Measurements from ENCODE around the gene PNKD.
A peak's percentile ranks its signal among the peaks of the same experiment; 100 is the strongest.

PNKD gene

DNA sequence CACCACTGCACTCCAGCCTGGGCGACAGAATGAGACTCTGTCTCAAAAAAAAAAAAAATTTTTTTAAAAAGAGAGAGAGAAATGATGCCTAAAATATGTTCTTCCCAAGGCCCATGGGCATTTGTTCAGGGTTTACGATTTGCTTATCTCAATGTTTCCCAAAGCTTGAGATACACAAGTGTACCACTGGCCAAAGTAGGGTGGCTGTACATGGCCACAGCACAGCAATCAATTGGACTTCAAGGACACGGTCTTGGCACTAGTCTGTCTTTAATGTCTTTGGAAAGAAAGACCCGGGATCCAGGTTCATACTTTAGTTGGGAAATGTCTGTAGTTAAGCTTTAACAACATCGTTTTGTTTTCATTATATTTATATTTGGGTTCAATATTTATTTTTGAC, 76.9 kb downstream of the PNKD start:
- H3K4me3 Mint-ChIP-seq: no peak overlapping the region
- no peaks in the 10 kb centered on the region for H3K27me3 Mint-ChIP-seq
- H3K4me1 Mint-ChIP-seq (ENCODE audit: low read depth): no peaks in the 10 kb centered on the region
- H3K36me3 Mint-ChIP-seq (ENCODE audit: low read depth): peaks cover 46% of the 10 kb centered on the region
- H3K9me3 Mint-ChIP-seq: peaks cover 23% of the 10 kb centered on the region
- no peak overlapping the region for H3K27ac Mint-ChIP-seq
- intact Hi-C loops (cut with micrococcal nuclease): no loop called here

DNA sequence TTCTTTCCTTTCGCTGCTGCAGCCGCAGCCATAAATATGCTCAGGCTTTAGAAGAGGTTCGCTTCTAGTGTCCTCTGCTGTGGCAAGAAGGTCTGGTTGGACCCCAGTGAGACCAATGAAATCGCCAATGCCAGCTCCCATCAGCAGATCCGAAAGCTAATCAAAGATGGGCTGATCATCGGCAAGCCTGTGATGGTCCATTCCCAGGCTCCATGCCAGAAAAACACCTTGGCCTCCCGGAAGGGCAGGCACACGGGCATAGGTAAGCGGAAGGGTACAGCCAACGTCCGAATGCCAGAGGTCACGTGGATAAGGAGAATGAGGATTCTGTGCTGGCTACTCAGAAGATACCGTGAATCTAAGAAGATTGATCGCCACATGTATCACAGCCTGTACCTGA, 83.7 kb downstream of the PNKD start:
- Mint-ChIP-seq H3K36me3 (ENCODE audit: low read depth) (peaks cover 8% of the 10 kb centered on the region), H3K4me1 (ENCODE audit: low read depth) (peaks cover 30% of the 10 kb centered on the region), H3K27me3 (no peaks in the 10 kb centered on the region), H3K9me3 (peaks cover 27% of the 10 kb centered on the region), H3K4me3 (no peak overlapping the region), H3K27ac (no peak overlapping the region)
- intact Hi-C loops (cut with micrococcal nuclease): no loop called here

DNA sequence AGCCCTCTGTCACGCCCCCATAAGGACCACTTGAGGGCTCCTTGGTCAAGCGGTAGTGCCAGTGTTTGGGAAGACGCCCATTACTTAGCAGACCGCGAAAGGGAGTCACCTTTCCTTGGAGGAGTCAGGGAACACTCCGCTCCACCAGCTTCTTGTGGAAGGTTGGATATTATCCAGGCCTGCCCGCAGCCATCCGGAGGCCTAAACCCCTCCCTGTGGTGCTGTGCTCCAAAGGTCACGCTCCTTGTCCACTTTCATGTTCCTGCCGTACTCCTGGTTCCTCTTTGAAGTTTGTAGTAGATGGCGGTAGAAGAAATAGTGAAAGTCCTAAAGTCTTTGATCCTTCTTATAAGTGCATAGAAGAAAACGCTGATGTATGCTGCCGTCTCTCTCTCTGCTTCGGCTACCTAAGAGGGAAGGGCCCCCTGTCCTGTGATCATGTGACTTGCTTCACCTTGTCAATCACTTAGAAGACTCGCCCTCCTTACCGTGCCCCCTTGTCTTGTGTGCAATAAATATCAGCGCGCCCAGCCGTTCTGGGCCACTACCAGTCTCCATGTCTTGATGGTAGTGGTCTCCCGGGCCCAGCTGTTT, 84.6 kb downstream of the PNKD start:
- peaks cover 19% of the 10 kb centered on the region for H3K9me3 Mint-ChIP-seq
- H3K27me3 Mint-ChIP-seq: no peaks in the 10 kb centered on the region
- H3K4me3 Mint-ChIP-seq: no peak overlapping the region
- no peak overlapping the region for H3K27ac Mint-ChIP-seq
- intact Hi-C loops (cut with micrococcal nuclease): loop anchor here (5.0 kb wide), 1 partner anchor 33 kb away; no protein-coding TSS in a partner anchor
- H3K36me3 Mint-ChIP-seq (ENCODE audit: low read depth): peaks cover 8% of the 10 kb centered on the region
- H3K4me1 Mint-ChIP-seq (ENCODE audit: low read depth): peaks cover 31% of the 10 kb centered on the region

DNA sequence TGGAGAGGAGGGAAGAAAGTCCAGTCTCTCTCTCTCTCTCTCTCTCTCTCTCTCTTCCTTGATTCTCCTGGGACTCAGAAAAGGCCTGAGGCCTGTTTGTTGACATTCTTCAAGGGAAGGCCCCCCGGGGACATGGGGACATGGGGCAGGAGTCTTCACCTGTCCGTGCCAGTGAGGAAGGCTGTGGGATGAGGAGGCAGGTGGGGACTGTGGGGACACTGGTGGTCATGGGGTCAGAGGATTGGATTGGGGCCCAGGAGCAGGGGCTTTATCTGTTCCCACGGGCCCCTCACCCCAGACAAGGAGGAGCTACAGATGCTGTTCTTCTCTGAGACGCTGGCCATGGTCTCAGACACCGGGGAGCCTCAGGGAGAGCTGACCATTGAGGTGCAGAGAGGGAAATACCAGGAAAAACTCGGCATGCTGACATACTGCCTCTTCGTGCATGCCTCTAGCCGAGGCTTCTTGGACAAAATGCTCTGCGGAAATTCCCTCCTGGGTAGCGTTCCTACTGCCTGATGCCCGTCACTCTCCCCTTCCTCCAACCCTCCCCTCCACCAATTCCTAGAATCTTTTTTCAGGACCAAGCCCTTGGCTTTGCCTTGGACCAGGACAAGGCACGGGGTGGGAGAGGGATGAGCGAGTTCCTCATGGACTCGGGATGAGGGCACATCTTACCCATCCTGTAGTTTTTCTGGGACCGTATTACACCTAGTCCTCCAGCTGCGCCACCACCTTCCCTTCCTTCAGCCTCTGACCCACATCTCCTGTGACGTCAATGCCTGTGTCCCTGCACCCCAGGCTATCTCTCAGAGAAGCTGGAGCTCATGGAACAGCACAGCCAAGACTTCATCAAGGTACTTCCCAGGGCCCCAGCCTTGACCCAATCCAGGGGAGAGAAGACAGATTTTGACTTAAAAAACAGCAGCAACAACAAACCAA, 87.2 kb downstream of the PNKD start:
- Mint-ChIP-seq H3K9me3 (peaks cover under 1% of the 10 kb centered on the region), H3K4me1 (ENCODE audit: low read depth) (peaks cover 56% of the 10 kb centered on the region), H3K27ac (peak overlapping the region; percentile 78), H3K36me3 (ENCODE audit: low read depth) (no peaks in the 10 kb centered on the region), H3K27me3 (no peaks in the 10 kb centered on the region), H3K4me3 (no peak overlapping the region)
- intact Hi-C loops (cut with micrococcal nuclease): loop anchor here (5.0 kb wide), 1 partner anchor 35 kb away; no protein-coding TSS in a partner anchor

DNA sequence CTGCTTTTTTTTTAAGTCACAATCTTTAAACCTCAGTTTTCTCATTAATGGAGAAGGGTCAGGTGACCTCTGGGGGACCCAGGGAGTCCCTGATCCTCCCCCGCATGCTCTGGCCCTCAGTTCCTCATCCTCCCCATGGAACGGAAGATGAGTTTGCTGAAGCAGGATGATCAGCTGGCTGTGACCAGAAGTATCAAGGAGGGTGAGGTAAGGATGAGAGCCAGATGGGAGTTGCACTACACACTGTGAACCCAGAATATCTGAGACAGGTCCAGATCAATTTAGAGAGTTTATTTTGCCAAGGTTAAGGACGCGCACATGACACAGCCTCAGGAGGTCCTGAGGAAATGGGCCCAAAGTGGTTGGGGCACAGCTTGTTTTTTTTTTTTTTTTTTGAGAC, 90.1 kb downstream of the PNKD start:
- Mint-ChIP-seq H3K9me3 (no peaks in the 10 kb centered on the region), H3K27ac (peak overlapping the region; percentile 78), H3K36me3 (ENCODE audit: low read depth) (no peaks in the 10 kb centered on the region), H3K4me1 (ENCODE audit: low read depth) (peaks cover 74% of the 10 kb centered on the region), H3K4me3 (peak overlapping the region; percentile 49), H3K27me3 (no peaks in the 10 kb centered on the region)
- intact Hi-C loops (cut with micrococcal nuclease): loop anchor here (2.0 kb wide), 1 partner anchor 34 kb away; no protein-coding TSS in a partner anchor

DNA sequence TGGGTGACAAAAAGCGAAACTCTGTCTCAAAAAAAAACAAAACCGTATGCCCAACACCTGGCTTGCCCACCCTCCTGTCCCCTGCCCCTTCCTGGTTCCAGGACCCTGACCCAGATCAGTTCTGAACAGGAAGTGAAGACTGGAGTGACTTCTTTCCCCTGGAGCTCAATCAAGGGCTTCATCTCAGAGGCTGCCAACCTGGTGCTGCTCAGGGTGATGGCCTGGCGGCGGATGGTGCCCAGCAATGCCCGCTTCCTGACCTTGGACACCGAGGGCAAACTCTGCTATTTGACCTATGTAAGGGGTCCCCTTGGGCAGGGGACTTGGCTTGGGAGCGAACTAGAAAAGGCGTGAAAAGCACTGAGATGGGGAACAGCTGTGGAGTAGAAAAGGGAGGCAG, 92.3 kb downstream of the PNKD start:
- Mint-ChIP-seq H3K9me3 (no peaks in the 10 kb centered on the region), H3K36me3 (ENCODE audit: low read depth) (no peaks in the 10 kb centered on the region), H3K27ac (peak overlapping the region; percentile 78), H3K4me3 (peak overlapping the region; percentile 5), H3K27me3 (no peaks in the 10 kb centered on the region), H3K4me1 (ENCODE audit: low read depth) (peaks cover 75% of the 10 kb centered on the region)
- intact Hi-C loops (cut with micrococcal nuclease): no loop called here

DNA sequence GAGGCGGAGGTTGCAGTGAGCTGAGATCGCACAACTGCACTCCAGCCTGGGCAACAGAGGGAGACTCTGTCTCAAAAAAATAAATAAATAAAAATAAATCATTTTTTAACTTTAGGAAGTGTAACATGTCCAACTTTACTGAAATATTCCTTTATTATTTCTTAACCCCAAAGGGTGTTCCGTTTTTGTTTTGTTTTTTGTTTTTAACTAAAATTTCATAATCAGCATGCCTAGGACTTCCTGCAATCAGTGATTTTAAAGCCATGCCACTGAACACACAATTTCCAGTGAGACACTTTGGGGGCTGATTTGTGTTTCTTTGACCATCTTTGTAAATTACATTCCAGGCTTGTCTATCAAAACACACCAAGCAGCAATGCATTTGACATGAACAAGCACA, 93.4 kb downstream of the PNKD start:
- Mint-ChIP-seq H3K9me3 (no peaks in the 10 kb centered on the region), H3K27ac (peak overlapping the region; percentile 78), H3K4me1 (ENCODE audit: low read depth) (peaks cover 74% of the 10 kb centered on the region), H3K36me3 (ENCODE audit: low read depth) (no peaks in the 10 kb centered on the region), H3K27me3 (no peaks in the 10 kb centered on the region), H3K4me3 (no peak overlapping the region)
- intact Hi-C loops (cut with micrococcal nuclease): no loop called here

DNA sequence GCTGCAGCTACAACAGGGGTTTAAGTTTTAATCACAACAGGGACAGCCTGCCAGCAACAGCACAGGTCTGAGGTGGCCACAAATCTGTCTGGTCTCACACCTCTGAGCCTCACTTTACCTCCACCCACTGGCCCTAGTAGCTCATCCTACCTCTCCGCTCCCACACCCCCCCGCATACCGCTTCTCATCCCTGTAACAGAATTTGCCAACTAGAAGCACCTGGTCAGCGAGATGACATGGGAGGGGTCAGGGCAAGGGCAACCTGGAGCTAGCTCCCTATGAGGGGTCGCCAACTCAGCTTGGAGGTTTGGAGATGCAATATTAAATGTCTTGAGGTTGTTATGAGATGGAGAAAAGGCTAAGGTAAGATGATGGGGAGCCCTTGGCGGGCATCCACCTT, 93.9 kb downstream of the PNKD start:
- Mint-ChIP-seq H3K9me3 (no peaks in the 10 kb centered on the region), H3K27me3 (no peaks in the 10 kb centered on the region), H3K27ac (peak overlapping the region; percentile 78), H3K4me3 (no peak overlapping the region), H3K36me3 (ENCODE audit: low read depth) (no peaks in the 10 kb centered on the region), H3K4me1 (ENCODE audit: low read depth) (peaks cover 76% of the 10 kb centered on the region)
- intact Hi-C loops (cut with micrococcal nuclease): no loop called here

DNA sequence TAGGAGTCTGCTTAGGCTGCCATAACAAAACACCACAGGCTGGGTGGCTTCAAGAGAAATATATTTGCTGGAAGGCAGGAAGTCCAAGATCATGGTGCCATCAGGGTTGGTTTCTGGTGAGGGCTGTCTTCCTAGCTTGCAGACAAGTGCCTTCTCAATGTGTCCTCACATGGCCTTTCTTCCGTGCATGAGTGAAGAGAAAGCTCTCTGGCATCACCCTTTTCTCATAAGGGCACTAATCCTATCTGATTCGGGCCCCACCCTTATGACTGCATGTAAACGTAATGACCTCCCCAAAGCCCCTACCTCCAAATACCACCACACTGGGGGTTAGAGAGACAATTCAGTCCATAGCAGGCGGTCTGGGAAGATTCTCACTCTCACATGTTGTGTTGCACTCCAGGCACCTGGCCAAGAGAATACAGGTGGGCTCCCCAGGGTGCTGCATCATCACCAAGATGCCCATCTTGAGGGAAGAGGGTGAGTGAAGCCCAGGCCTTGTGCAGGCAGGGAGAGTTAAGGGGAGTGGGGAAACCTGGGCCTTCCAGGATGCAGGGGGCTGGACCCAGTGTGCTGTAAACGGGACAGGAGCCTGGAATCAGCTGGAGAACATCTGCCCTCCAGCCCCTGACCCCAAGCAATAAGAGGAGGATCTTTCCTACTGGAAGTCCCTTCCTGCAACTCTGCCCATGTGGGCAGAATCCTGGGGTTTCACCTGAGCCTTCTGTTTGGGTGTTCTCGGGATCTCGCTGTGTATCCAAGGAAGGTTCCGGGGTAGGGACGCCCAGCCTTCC, 96.5 kb downstream of the PNKD start:
- Mint-ChIP-seq H3K36me3 (ENCODE audit: low read depth) (no peaks in the 10 kb centered on the region), H3K27me3 (no peaks in the 10 kb centered on the region), H3K4me1 (ENCODE audit: low read depth) (peaks cover 79% of the 10 kb centered on the region), H3K27ac (peak overlapping the region; percentile 98), H3K4me3 (peak overlapping the region; percentile 80), H3K9me3 (no peaks in the 10 kb centered on the region)
- intact Hi-C loops (cut with micrococcal nuclease): loop anchor here (5.0 kb wide), 1 partner anchor 75 kb away; the partner anchor contains the start of gene TMBIM1

DNA sequence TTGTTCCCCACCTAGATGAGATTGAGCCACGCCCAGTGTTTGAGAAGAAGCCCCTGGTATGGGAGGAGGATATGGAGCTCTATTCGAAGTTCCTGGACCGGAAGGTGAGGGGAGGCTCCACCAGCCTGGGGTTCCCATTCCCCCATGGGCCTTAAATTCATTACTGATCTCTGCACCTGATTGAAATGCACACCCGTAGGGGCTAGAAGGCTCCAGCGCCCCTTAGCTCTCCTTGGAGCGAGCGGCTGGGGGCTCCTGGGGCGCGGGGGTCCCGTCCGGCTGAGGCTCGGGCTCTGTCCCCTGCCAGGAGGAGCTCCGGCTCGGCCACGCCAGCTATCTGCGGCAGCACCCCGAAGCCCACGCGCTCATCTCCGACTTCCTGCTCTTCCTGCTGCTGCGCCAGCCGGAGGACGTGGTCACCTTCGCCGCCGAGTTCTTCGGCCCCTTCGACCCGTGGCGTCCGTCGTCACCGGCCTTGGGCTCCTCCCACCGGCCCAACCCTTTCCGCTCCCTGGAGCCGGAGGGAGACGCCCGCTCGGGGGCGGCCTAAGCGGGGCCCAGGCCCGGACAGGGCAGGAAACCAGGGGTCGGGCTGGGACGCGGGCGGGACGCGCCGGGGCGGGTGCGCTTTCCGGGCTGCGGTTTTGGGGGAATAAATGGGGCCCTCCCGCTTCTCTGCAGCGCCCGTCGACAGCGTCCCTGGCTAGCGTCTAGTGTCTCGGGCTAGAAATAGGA, 97.3 kb downstream of the PNKD start:
- H3K4me3 Mint-ChIP-seq: peak overlapping the region; percentile 80
- H3K4me1 Mint-ChIP-seq (ENCODE audit: low read depth): peaks cover 80% of the 10 kb centered on the region
- H3K36me3 Mint-ChIP-seq (ENCODE audit: low read depth): no peaks in the 10 kb centered on the region
- intact Hi-C loops (cut with micrococcal nuclease): loop anchor here (5.0 kb wide), 1 partner anchor 75 kb away; the partner anchor contains the start of gene TMBIM1
- H3K9me3 Mint-ChIP-seq: no peaks in the 10 kb centered on the region
- H3K27me3 Mint-ChIP-seq: no peaks in the 10 kb centered on the region
- H3K27ac Mint-ChIP-seq: peak overlapping the region; percentile 98

DNA sequence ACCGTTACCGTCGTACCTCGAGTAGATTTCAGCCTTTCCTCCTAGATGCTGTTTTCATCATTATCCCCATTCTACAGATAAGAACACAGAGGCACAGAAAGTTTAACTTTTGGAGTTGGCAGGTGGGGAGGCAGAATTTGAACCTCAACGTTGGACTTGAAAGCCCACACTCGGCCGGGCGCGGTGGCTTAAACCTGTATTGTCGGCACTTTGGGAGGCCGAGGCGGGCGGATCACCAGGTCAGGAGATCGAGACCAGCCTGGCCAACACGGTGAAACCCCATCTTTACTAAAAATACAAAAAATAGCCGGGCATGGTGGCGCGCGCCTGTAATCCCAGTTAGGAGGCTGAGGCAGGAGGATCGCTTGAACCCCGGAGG, 97.8 kb downstream of the PNKD start:
- no peaks in the 10 kb centered on the region for H3K9me3 Mint-ChIP-seq
- peaks cover 79% of the 10 kb centered on the region for H3K4me1 Mint-ChIP-seq (ENCODE audit: low read depth)
- peak overlapping the region; percentile 98 for H3K27ac Mint-ChIP-seq
- H3K36me3 Mint-ChIP-seq (ENCODE audit: low read depth): no peaks in the 10 kb centered on the region
- peak overlapping the region; percentile 80 for H3K4me3 Mint-ChIP-seq
- intact Hi-C loops (cut with micrococcal nuclease): loop anchor here (5.0 kb wide), 1 partner anchor 76 kb away; the partner anchor contains the start of gene TMBIM1
- no peaks in the 10 kb centered on the region for H3K27me3 Mint-ChIP-seq

DNA sequence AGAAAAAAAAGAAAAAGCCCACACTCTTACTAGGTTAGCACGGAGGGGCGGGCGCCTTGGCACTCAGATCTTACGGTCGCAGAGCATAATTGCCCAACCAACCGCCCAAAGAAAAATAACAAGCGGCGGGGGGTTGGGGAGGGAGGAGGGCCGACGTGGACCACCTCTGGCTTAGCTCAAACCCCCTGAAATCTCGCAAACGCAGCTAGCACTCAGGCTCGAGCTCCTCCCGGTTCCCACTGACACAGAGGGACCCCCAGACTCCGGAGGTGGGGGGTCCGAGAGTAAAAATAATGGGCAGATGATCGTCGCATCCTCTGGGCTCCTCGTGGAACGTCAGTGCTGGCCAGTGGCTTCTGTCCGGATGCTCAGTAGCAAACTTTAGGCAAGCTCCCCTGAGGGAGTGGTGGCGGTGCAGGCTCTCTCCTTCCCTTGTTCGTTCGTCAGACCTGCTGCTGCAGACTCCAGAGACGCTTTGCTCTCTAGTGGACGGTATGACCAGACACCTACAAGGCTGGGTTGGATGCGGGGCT, 98.4 kb downstream of the PNKD start:
- Mint-ChIP-seq H3K36me3 (ENCODE audit: low read depth) (no peaks in the 10 kb centered on the region), H3K9me3 (no peaks in the 10 kb centered on the region), H3K4me1 (ENCODE audit: low read depth) (peaks cover 74% of the 10 kb centered on the region), H3K27me3 (no peaks in the 10 kb centered on the region), H3K4me3 (peak overlapping the region; percentile 80), H3K27ac (peak overlapping the region; percentile 98)
- intact Hi-C loops (cut with micrococcal nuclease): loop anchor here (5.0 kb wide), 1 partner anchor 76 kb away; the partner anchor contains the start of gene TMBIM1

DNA sequence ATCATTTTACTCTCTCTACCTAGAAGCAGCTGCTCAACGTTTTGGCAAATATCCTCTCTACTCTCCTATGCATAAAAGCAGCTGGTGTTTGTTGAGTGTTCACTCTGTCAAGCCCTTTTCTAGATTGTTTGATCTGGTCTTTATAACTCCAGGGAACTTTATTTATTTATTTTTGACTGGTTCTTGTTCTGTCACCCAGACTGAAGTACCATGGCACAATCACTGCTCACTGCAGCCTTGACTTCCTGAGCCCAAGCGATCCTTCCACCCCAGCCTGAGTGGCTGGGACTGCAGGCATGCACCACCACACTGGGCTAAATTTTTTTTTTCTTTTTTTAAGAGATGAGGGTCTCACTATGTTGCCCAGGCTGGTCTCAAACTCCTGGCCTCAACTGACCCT, 99.0 kb downstream of the PNKD start:
- peak overlapping the region; percentile 98 for H3K27ac Mint-ChIP-seq

More for the DNA sequence above, 99.0 kb downstream of the PNKD start:
- Mint-ChIP-seq H3K27me3 (no peaks in the 10 kb centered on the region), H3K4me3 (no peak overlapping the region), H3K4me1 (ENCODE audit: low read depth) (peaks cover 67% of the 10 kb centered on the region), H3K36me3 (ENCODE audit: low read depth) (no peaks in the 10 kb centered on the region), H3K9me3 (no peaks in the 10 kb centered on the region)
- intact Hi-C loops (cut with micrococcal nuclease): loop anchor here (5.0 kb wide), 1 partner anchor 77 kb away; the partner anchor contains the start of gene TMBIM1
